ENCODE results near the gene PTN.
"Not testable (repeated sequence)": the region's sequence is repeated elsewhere in the genome, so short reads cannot be mapped to it uniquely, and the experiment has no call there.

Gene PTN

GRCh38 chr7:137316648-137317353 lies 26.7 kb downstream of the PTN start:
- DNase-seq = no peak

GRCh38 chr7:137313201-137313600 lies 30.3 kb downstream of the PTN start:
- DNase-seq = no peak

- no peak for DNase-seq
These were observed 36.8 kb downstream of the PTN start for GRCh38 chr7:137306748-137307147.

- no peak for DNase-seq
These were observed 37.5 kb downstream of the PTN start for GRCh38 chr7:137305901-137306621.

- DNase-seq = no peak
These were observed 38.8 kb downstream of the PTN start for GRCh38 chr7:137304624-137305235.

GRCh38 chr7:137304165-137304564 lies 39.4 kb downstream of the PTN start:
- DNase-seq = no peak

- no peak for DNase-seq
These were observed 41.5 kb downstream of the PTN start for GRCh38 chr7:137302081-137302480.

GRCh38 chr7:137298464-137298794 lies 45.1 kb downstream of the PTN start:
- no peak for DNase-seq

- DNase-seq = no peak
These were observed 45.7 kb downstream of the PTN start for GRCh38 chr7:137297551-137298463.

GRCh38 chr7:137296576-137296975 lies 47.0 kb downstream of the PTN start:
- DNase-seq = no peak

- no peak for DNase-seq
These were observed 47.7 kb downstream of the PTN start for GRCh38 chr7:137295739-137296324.

GRCh38 chr7:137289101-137289500 lies 54.4 kb downstream of the PTN start:
- no peak for DNase-seq

GRCh38 chr7:137287651-137288258 lies 55.8 kb downstream of the PTN start:
- DNase-seq = no peak

GRCh38 chr7:137283153-137283552 lies 60.4 kb downstream of the PTN start:
- no peak for DNase-seq

- DNase-seq = no peak
These were observed 61.5 kb downstream of the PTN start for GRCh38 chr7:137282043-137282442.

- DNase-seq = no peak
These were observed 67.3 kb downstream of the PTN start for GRCh38 chr7:137276189-137276588.

- DNase-seq = no peak
These were observed 71.3 kb downstream of the PTN start for GRCh38 chr7:137272249-137272648.

GRCh38 chr7:137269240-137269639 lies 74.3 kb downstream of the PTN start:
- DNase-seq = no peak

- not testable (repeated sequence) for DNase-seq
These were observed 75.3 kb downstream of the PTN start for GRCh38 chr7:137268001-137268865.

- DNase-seq = no peak
These were observed 76.8 kb downstream of the PTN start for GRCh38 chr7:137266764-137267163.

GRCh38 chr7:137265480-137265879 lies 78.1 kb downstream of the PTN start:
- DNase-seq = not testable (repeated sequence)

All from activated CD4-positive, alpha-beta T cell treated with anti-CD3 and anti-CD28 coated beads for 48 hours (primary cell).